Hepatocyte (in vitro differentiated cells): ENCODE measurements around the gene DACT2. TPM values are rescaled to one million over a fixed set of nuclear protein-coding genes. Genes with fewer than 3 reads are reported as not detected.

Experiments
- DNase-seq: peaks from one replicate; pipeline ENCODE4 v3.0.0-alpha.2; 2016; ENCODE audit warnings: low spot score
- H2AFZ ChIP-seq: fragments of 200-600 bp; sonication (generic); 2 replicates; pipeline ENCODE4 v1.6.0; 2016; ENCODE audit warnings: antibody characterized with exemption, mild to moderate bottlenecking
- H3K27ac ChIP-seq: fragments of 200-600 bp; sonication (generic); 2 replicates; pipeline ENCODE4 v1.5.1; 2016; ENCODE audit warnings: mild to moderate bottlenecking
- H3K27me3 ChIP-seq: fragments of 200-600 bp; sonication (generic); 2 replicates; pipeline ENCODE4 v1.6.1; 2016
- H3K36me3 ChIP-seq: fragments of 200-600 bp; sonication (generic); replicated peaks from 2 replicates; pipeline ENCODE4 v1.5.1; 2016; ENCODE audit warnings: low read depth; ENCODE audit not compliant: insufficient read depth
- H3K4me1 ChIP-seq: fragments of 200-600 bp; sonication (generic); 2 replicates; pipeline ENCODE4 v1.5.1; 2016; ENCODE audit warnings: mild to moderate bottlenecking, moderate library complexity; ENCODE audit not compliant: insufficient read depth
- H3K4me2 ChIP-seq: fragments of 200-600 bp; sonication (generic); 2 replicates; pipeline ENCODE4 v1.6.0; 2016
- H3K4me3 ChIP-seq: fragments of 200-600 bp; sonication (generic); 2 replicates; pipeline ENCODE4 v1.5.1; 2016; ENCODE audit warnings: mild to moderate bottlenecking
- H3K79me2 ChIP-seq: fragments of 200-600 bp; sonication (generic); 2 replicates; pipeline ENCODE4 v1.6.0; 2017; ENCODE audit warnings: mild to moderate bottlenecking
- H3K9me2 ChIP-seq: fragments of 200-600 bp; sonication (generic); replicated peaks from 2 replicates; pipeline ENCODE4 v1.6.0; 2017; ENCODE audit warnings: mild to moderate bottlenecking; ENCODE audit not compliant: insufficient read depth
- H3K9me3 ChIP-seq: fragments of 200-600 bp; sonication (generic); 2 replicates; pipeline ENCODE4 v1.5.1; 2016; ENCODE audit warnings: low read depth, mild to moderate bottlenecking
- H4K20me1 ChIP-seq: fragments of 200-600 bp; sonication (generic); 2 replicates; pipeline ENCODE4 v1.6.0; 2016; ENCODE audit warnings: mild to moderate bottlenecking; ENCODE audit not compliant: insufficient read depth, poor library complexity, severe bottlenecking
- CTCF ChIP-seq: fragments of 200-600 bp; sonication (generic); IDR thresholded peaks from 2 replicates; pipeline ENCODE4 v1.5.1; 2016; ENCODE audit warnings: antibody characterized with exemption, mild to moderate bottlenecking; ENCODE audit not compliant: poor library complexity
- EZH2 ChIP-seq: fragments of 200-600 bp; sonication (generic); IDR thresholded peaks from 2 replicates; pipeline ENCODE4 v1.6.1; 2016; ENCODE audit warnings: antibody characterized with exemption, mild to moderate bottlenecking, borderline replicate concordance
- EZH2phosphoT487 ChIP-seq: fragments of 200-600 bp; sonication (generic); IDR thresholded peaks from one replicate; pipeline ENCODE4 v1.6.1; 2018; ENCODE audit warnings: antibody characterized with exemption, mild to moderate bottlenecking, low read depth, moderate library complexity; ENCODE audit not compliant: unreplicated experiment, severe bottlenecking
- WGBS: methylation state at CpG from one replicate; pipeline ENCODE4 v1.1.6; 2016; ENCODE audit warnings: low lambda C conversion rate; ENCODE audit errors: missing lambda C conversion rate; 5-methylcytosine and 5-hydroxymethylcytosine counted together
- polyA plus RNA-seq: library from polyadenylated mRNA; unstranded; fragments of >200 nt; fragmentation: Nextera tagmentation; extraction: Ambion mirVana; gene quantifications from 2 replicates; pipeline ENCODE4 v1.2.1, GENCODE V29; 2016
- total RNA-seq: library from RNA; depleted of rRNA; stranded (reverse); fragments of >200 nt; gene quantifications from 2 replicates; pipeline ENCODE4 v1.2.3, GENCODE V29; 2014

DACT2 gene
- total and polyA plus RNA-seq, 2 experiments from 2014 or later: 8.2 to 8.8 TPM

GRCh38 chr6:168279403-168279935 is 40.1 kb downstream of the DACT2 start:
- H4K20me1 ChIP-seq: no peaks in the 10 kb centered on the region
- H3K4me3 ChIP-seq: no peak overlapping the region
- no peak overlapping the region for H2AFZ ChIP-seq
- H3K4me1 ChIP-seq: peaks cover 5% of the 10 kb centered on the region
- DNase-seq: no peak
- H3K9me3 ChIP-seq: no peaks in the 10 kb centered on the region
- H3K27me3 ChIP-seq: no peaks in the 10 kb centered on the region
- 91% methylated on average over 20 of the region's 21 CpGs for WGBS
- TF ChIP-seq EZH2phosphoT487: no peak
- TF ChIP-seq EZH2: no peak
- TF ChIP-seq CTCF: no peak
- H3K79me2 ChIP-seq: no peaks in the 10 kb centered on the region
- no peak overlapping the region for H3K27ac ChIP-seq
- no peaks in the 10 kb centered on the region for H3K36me3 ChIP-seq
- H3K9me2 ChIP-seq: no peaks in the 10 kb centered on the region
- no peak overlapping the region for H3K4me2 ChIP-seq

- no peak for DNase-seq
- Histone ChIP-seq H3K4me1 (peaks cover 8% of the 10 kb centered on the region), H3K79me2 (no peaks in the 10 kb centered on the region), H3K4me2 (no peak overlapping the region), H3K4me3 (no peak overlapping the region), H3K27me3 (no peaks in the 10 kb centered on the region), H4K20me1 (no peaks in the 10 kb centered on the region), H3K9me3 (no peaks in the 10 kb centered on the region), H3K9me2 (no peaks in the 10 kb centered on the region), H3K36me3 (no peaks in the 10 kb centered on the region), H2AFZ (no peak overlapping the region), H3K27ac (no peak overlapping the region)
- no peak for TF ChIP-seq CTCF
- WGBS: 82% methylated on average over 15 of the region's 15 CpGs
Observed at GRCh38 chr6:168278904-168279303, 40.7 kb downstream of the DACT2 start.

GRCh38 chr6:168277274-168277669 is 42.3 kb downstream of the DACT2 start:
- WGBS: 88% methylated on average over 14 of the region's 14 CpGs
- Histone ChIP-seq H3K9me3 (no peaks in the 10 kb centered on the region), H3K4me2 (no peak overlapping the region), H3K4me3 (no peak overlapping the region), H3K4me1 (peaks cover 24% of the 10 kb centered on the region), H4K20me1 (no peaks in the 10 kb centered on the region), H3K9me2 (no peaks in the 10 kb centered on the region), H3K79me2 (no peaks in the 10 kb centered on the region), H2AFZ (no peak overlapping the region), H3K36me3 (no peaks in the 10 kb centered on the region), H3K27me3 (no peaks in the 10 kb centered on the region), H3K27ac (no peak overlapping the region)
- TF ChIP-seq CTCF (no peak), EZH2phosphoT487 (no peak), EZH2 (no peak)
- DNase-seq: no peak
